Ascending aorta (tissue), 2 donors: ENCODE data around the gene OCA2. TPM values are rescaled to one million over a fixed set of nuclear protein-coding genes. Genes with fewer than 3 reads are reported as not detected.

Source experiments
- DNase-seq, 2 donors: peaks; one replicate each; pipeline ENCODE4 v3.0.0-alpha.2; 2019; ENCODE audit warnings: low spot score in 2 of 2
- H3K27ac ChIP-seq, 2 donors: fragments of 200-600 bp; sonication (generic); one replicate each; pipeline ENCODE4 v1.5.1; 2016 to 2017; ENCODE audit warnings: mild to moderate bottlenecking in 1 of 2
- H3K27me3 ChIP-seq: fragments of 200-600 bp; sonication (generic); one replicate; pipeline ENCODE4 v1.5.1; 2017
- H3K36me3 ChIP-seq, 2 donors: fragments of 200-600 bp; sonication (generic); one replicate each; pipeline ENCODE4 v1.5.1; 2016
- H3K4me1 ChIP-seq, 2 donors: fragments of 200-600 bp; sonication (generic); one replicate each; pipeline ENCODE4 v1.5.1; 2016 to 2017; ENCODE audit warnings: mild to moderate bottlenecking in 1 of 2
- H3K4me3 ChIP-seq, 2 donors: fragments of 200-600 bp; sonication (generic); one replicate each; pipeline ENCODE4 v1.5.1; 2016 to 2017; ENCODE audit warnings: mild to moderate bottlenecking in 1 of 2
- H3K9me3 ChIP-seq, 2 donors: fragments of 200-600 bp; sonication (generic); one replicate each; pipeline ENCODE4 v1.5.1; 2016
- intact Hi-C: fragments of 100-400 bp; cut with DNase I; formaldehyde crosslinking; loops from one replicate; pipeline ENCODE4 v1.15.1; 2023
- total RNA-seq: library from RNA; depleted of rRNA; stranded (reverse); fragments of >200 nt; gene quantifications from one replicate; pipeline ENCODE4 v1.1.0, GENCODE V29; 2016
- TF ChIP-seq, protein P1 (sequence below), 3 experiments: fragments of 200-600 bp in 2 of 3; fragments of 450-650 bp in 1 of 3; sonication (generic) in 2 of 3; IDR thresholded peaks; one replicate each; pipeline ENCODE4 v1.5.1; 2016 to 2019; ENCODE audit warnings: antibody characterized with exemption in 3 of 3, mild to moderate bottlenecking in 1 of 3, moderate library complexity in 1 of 3

OCA2 gene
- total RNA-seq, 1 donor from 2014 or later = 1.2 TPM

GRCh38 chr15:27842526-27842925 lies 256.6 kb downstream of the OCA2 start:
- Histone ChIP-seq H3K36me3 (no peaks in the 10 kb centered on the region), H3K4me1 (no peaks in the 10 kb centered on the region), H3K27me3 (no peaks in the 10 kb centered on the region), H3K4me3 (no peak overlapping the region), H3K9me3 (no peaks in the 10 kb centered on the region), H3K27ac (no peak overlapping the region)
- TF ChIP-seq, protein P1, sequence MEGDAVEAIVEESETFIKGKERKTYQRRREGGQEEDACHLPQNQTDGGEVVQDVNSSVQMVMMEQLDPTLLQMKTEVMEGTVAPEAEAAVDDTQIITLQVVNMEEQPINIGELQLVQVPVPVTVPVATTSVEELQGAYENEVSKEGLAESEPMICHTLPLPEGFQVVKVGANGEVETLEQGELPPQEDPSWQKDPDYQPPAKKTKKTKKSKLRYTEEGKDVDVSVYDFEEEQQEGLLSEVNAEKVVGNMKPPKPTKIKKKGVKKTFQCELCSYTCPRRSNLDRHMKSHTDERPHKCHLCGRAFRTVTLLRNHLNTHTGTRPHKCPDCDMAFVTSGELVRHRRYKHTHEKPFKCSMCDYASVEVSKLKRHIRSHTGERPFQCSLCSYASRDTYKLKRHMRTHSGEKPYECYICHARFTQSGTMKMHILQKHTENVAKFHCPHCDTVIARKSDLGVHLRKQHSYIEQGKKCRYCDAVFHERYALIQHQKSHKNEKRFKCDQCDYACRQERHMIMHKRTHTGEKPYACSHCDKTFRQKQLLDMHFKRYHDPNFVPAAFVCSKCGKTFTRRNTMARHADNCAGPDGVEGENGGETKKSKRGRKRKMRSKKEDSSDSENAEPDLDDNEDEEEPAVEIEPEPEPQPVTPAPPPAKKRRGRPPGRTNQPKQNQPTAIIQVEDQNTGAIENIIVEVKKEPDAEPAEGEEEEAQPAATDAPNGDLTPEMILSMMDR (IDR thresholded peaks at IDR 0.05) = no peak
- no peak for DNase-seq
- intact Hi-C loops = no loop called here

DNA sequence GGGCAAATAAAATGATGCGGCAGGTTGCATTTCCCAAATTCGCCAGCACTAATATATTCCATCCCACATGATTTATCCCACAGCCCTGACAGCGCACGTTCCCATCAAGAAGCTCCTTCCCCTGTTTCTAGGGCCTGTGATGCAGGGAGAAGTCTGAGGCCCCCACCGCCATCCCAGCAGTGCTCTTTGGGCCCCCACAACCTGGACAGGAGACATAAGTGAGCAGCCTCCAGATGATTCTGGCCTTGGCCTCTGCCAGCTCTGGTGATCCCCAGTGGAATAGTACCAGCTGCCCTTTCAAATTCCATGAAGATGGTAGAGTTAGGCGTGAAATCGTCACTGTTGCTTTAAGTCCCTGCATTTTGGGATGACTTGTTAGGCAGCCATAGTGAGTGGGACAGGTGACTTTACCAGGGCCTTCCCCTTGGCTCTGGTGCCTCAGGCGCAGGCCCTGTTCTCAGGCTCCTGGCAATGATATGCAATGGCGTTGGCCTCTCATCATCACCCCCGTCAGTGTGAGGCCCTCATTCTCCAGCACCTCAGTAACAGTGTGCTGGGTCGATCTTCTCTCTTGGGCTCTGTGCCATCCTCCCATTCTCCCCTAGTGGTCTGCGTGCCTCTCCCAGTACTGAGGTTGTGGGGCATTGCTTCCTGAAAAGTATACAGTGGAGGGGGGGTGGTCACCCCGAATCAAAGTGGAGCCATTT lies 263.7 kb downstream of the OCA2 start:
- Histone ChIP-seq H3K27me3 (no peaks in the 10 kb centered on the region), H3K9me3 (no peaks in the 10 kb centered on the region)
- intact Hi-C loops = no loop called here

GRCh38 chr15:27834684-27835083 lies 264.4 kb downstream of the OCA2 start:
- no peaks in the 10 kb centered on the region for H3K9me3 ChIP-seq
- no peak for DNase-seq
- H3K4me3 ChIP-seq = no peak overlapping the region
- intact Hi-C loops = no loop called here
- H3K27me3 ChIP-seq = no peaks in the 10 kb centered on the region
- no peaks in the 10 kb centered on the region for H3K36me3 ChIP-seq
- TF ChIP-seq, protein P1 (IDR thresholded peaks at IDR 0.05) = no peak
- no peaks in the 10 kb centered on the region for H3K4me1 ChIP-seq
- H3K27ac ChIP-seq = no peak overlapping the region

More for the DNA sequence above, 263.7 kb downstream of the OCA2 start:
- Histone ChIP-seq H3K4me3 (no peak overlapping the region), H3K36me3 (no peaks in the 10 kb centered on the region), H3K4me1 (no peaks in the 10 kb centered on the region), H3K27ac (no peak overlapping the region)
- TF ChIP-seq, protein P1 (IDR thresholded peaks at IDR 0.05) = no peak
- no peak for DNase-seq

- Histone ChIP-seq H3K9me3 (no peaks in the 10 kb centered on the region), H3K27ac (no peak overlapping the region), H3K36me3 (no peaks in the 10 kb centered on the region), H3K4me1 (no peaks in the 10 kb centered on the region), H3K27me3 (no peaks in the 10 kb centered on the region), H3K4me3 (no peak overlapping the region)
- TF ChIP-seq, protein P1 (IDR thresholded peaks at IDR 0.05) = no peak
- intact Hi-C loops = no loop called here
- DNase-seq = no peak
Measured at GRCh38 chr15:27833974-27834373, 265.1 kb downstream of the OCA2 start.

DNA sequence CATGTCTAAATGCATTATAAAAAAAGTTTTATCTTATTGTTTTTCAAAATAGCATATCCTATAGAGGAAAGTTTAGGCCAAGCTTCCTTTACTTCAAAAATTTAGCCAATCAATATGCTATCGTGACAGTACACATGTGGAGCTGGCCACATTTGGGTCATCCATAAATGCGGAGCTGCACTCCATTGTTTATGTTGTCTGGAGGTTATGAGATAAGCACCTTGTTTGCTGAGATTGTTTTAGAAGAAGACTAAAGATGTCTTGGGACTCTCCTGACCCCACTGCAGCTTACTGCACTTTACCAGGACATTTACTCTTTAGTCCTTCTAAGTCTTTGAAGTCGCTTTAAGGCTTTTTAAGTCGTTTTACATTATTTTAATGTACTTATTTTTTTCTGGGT lies 265.9 kb downstream of the OCA2 start:
- no peaks in the 10 kb centered on the region for H3K27me3 ChIP-seq
- H3K9me3 ChIP-seq = no peaks in the 10 kb centered on the region
- H3K4me1 ChIP-seq = no peaks in the 10 kb centered on the region
- no peak overlapping the region for H3K4me3 ChIP-seq
- DNase-seq = no peak
- intact Hi-C loops = no loop called here
- H3K27ac ChIP-seq = no peak overlapping the region
- H3K36me3 ChIP-seq = no peaks in the 10 kb centered on the region
- TF ChIP-seq, protein P1 (IDR thresholded peaks at IDR 0.05) = no peak

DNA sequence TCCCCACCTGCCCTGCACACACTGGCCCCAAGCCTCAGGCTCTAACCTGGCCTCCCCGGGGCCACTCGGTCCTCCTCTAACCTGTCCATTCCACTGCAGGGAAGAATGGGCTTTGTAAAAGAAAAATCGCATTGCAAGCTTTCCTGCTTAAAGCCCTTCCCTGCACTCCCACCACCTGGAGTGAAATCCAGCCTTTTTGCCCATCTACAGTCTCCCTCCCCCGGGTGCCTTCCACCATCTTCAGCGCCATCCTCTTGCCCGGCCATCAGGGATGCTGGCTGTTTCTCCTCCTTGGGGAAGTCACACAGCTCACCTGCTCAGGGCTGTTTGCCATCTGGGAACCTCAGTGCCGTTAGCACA lies 266.9 kb downstream of the OCA2 start:
- no peak for DNase-seq
- no peak overlapping the region for H3K4me3 ChIP-seq
- H3K36me3 ChIP-seq = no peaks in the 10 kb centered on the region
- no peaks in the 10 kb centered on the region for H3K9me3 ChIP-seq
- no peaks in the 10 kb centered on the region for H3K27me3 ChIP-seq
- no peak overlapping the region for H3K27ac ChIP-seq
- TF ChIP-seq, protein P1 (IDR thresholded peaks at IDR 0.05) = no peak
- no peaks in the 10 kb centered on the region for H3K4me1 ChIP-seq
- intact Hi-C loops = no loop called here
